Esophagus squamous epithelium (tissue), 5 donors: ENCODE results near the gene STEAP3. TPM values are rescaled to one million over a fixed set of nuclear protein-coding genes. Genes with fewer than 3 reads are reported as not detected.
A peak's percentile ranks its signal among the peaks of the same experiment; 100 is the strongest.

Source experiments
- DNase-seq: peaks from one replicate; lab custom pipeline; 2025; lab: John Stamatoyannopoulos, UW
- H3K27ac ChIP-seq, 4 donors: fragments of 200-600 bp; sonication (generic); one replicate each; pipeline ENCODE4 v1.5.1; 2016 to 2019; ENCODE audit warnings: mild to moderate bottlenecking in 1 of 4
- H3K27me3 ChIP-seq, 4 donors: fragments of 200-600 bp; sonication (generic); 1 replicate in 3 of 4; 2 replicates in 1 of 4; pipeline versions ENCODE4 v1.5.1 to v1.6.0; 2017 to 2021; ENCODE audit warnings: antibody characterized with exemption in 1 of 4
- H3K36me3 ChIP-seq, 3 donors: fragments of 200-600 bp; sonication (generic); one replicate each; pipeline ENCODE4 v1.5.1; 2016 to 2019
- H3K4me1 ChIP-seq, 3 donors: fragments of 200-600 bp; sonication (generic); one replicate each; pipeline ENCODE4 v1.5.1; 2017 to 2019
- H3K4me3 ChIP-seq, 4 donors: fragments of 200-600 bp; sonication (generic); 1 replicate in 3 of 4; 2 replicates in 1 of 4; pipeline ENCODE4 v1.5.1; 2016 to 2019; ENCODE audit warnings: mild to moderate bottlenecking in 2 of 4, moderate library complexity in 1 of 4
- H3K9me3 ChIP-seq, 3 donors: fragments of 200-600 bp; sonication (generic); one replicate each; pipeline ENCODE4 v1.5.1; 2016 to 2019
- CTCF ChIP-seq, 6 experiments: fragments of 450-650 bp in 4 of 6; fragments of 200-600 bp in 2 of 6; sonication (generic) in 2 of 6; IDR thresholded peaks; one replicate each; pipeline ENCODE4 v1.5.1; 2016 to 2019; ENCODE audit warnings: antibody characterized with exemption in 6 of 6, mild to moderate bottlenecking in 4 of 6, moderate library complexity in 4 of 6
- POLR2A ChIP-seq, 4 donors: fragments of 450-650 bp; IDR thresholded peaks; one replicate each; pipeline ENCODE4 v1.6.1; 2017; ENCODE audit warnings: antibody characterized with exemption in 4 of 4, mild to moderate bottlenecking in 4 of 4, moderate library complexity in 3 of 4
- WGBS, 2 donors: methylation state at CpG; one replicate each; pipeline ENCODE4 v1.1.5; 2018; 5-methylcytosine and 5-hydroxymethylcytosine counted together
- intact Hi-C: fragments of 100-400 bp; cut with DNase I; formaldehyde crosslinking; loops from one replicate; pipeline ENCODE4 v1.15.0; 2022
- total RNA-seq, 4 donors: library from RNA; depleted of rRNA; stranded (reverse); fragments of >200 nt; gene quantifications; one replicate each; pipeline ENCODE4 v1.1.0, GENCODE V29; 2016
- donor health status: DM: yes; HTN: yes; CAD: no.

Gene STEAP3
- total RNA-seq, 4 donors from 2014 or later = 18.1 to 28.8 (median 25.7) TPM

- H3K4me3 ChIP-seq = no peak overlapping the region
- no peak overlapping the region for H3K27ac ChIP-seq
- H3K9me3 ChIP-seq = no peaks in the 10 kb centered on the region
- DNase-seq = no peak
- H3K36me3 ChIP-seq = peaks cover 0 to 8% (median 0%) of the 10 kb centered on the region in 3 donors
- H3K4me1 ChIP-seq = peaks cover 0 to 17% (median 0%) of the 10 kb centered on the region in 3 donors
- H3K27me3 ChIP-seq = no peaks in the 10 kb centered on the region
- TF ChIP-seq POLR2A (IDR thresholded peaks at IDR 0.05) = no peak
- TF ChIP-seq CTCF (IDR thresholded peaks at IDR 0.05) = no peak
- intact Hi-C loops = no loop called here
- 81 to 92% methylated on average over 10 of the region's 10 CpGs for WGBS, 2 donors
These were observed 72.2 kb downstream of the STEAP3 start for GRCh38 chr2:119295688-119296375.

- intact Hi-C loops = no loop called here
- H3K4me3 ChIP-seq = no peak overlapping the region
- no peaks in the 10 kb centered on the region for H3K9me3 ChIP-seq
- H3K4me1 ChIP-seq = peaks cover 0 to 5% (median 0%) of the 10 kb centered on the region in 3 donors
- no peaks in the 10 kb centered on the region for H3K27me3 ChIP-seq
- TF ChIP-seq POLR2A (IDR thresholded peaks at IDR 0.05) (no peak), CTCF (IDR thresholded peaks at IDR 0.05) (no peak)
- H3K27ac ChIP-seq = no peak overlapping the region
- H3K36me3 ChIP-seq = no peaks in the 10 kb centered on the region
- no peak for DNase-seq
- 91 to 92% methylated on average over 4 to 6 of the region's 6 CpGs for WGBS, 2 donors
These were observed 77.8 kb downstream of the STEAP3 start for GRCh38 chr2:119301413-119301812.

DNA sequence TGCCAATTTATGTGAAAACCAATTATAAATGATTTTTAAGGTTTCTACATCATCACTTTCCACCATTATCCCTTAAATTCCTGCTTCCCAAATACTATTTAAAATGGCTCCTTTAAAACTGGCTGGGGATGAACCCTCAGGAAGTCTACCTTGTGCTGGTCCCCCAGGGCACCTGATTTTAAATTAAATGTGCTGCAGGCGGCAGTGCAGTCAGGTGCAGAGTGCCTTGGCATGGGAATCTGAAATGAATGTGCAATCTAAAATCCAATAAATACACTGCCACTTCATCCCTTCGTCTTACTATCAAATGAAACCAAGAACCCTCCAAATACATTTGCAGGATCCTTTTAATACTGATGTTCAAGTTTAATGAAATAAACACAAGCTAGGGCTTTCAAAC is 81.2 kb downstream of the STEAP3 start:
- 74 to 80% methylated on average over 2 of the region's 2 CpGs for WGBS, 2 donors
- intact Hi-C loops = no loop called here
- Histone ChIP-seq H3K36me3 (no peaks in the 10 kb centered on the region), H3K4me3 (no peak overlapping the region), H3K27me3 (no peaks in the 10 kb centered on the region), H3K9me3 (no peaks in the 10 kb centered on the region), H3K4me1 (peaks cover 0 to 5% (median 0%) of the 10 kb centered on the region in 3 donors), H3K27ac (no peak overlapping the region)
- TF ChIP-seq CTCF (IDR thresholded peaks at IDR 0.05) (no peak), POLR2A (IDR thresholded peaks at IDR 0.05) (no peak)
- DNase-seq = no peak

- no peak for TF ChIP-seq POLR2A (IDR thresholded peaks at IDR 0.05)
- TF ChIP-seq CTCF (IDR thresholded peaks at IDR 0.05) = no peak
- no peak overlapping the region for H3K27ac ChIP-seq
- H3K4me1 ChIP-seq = peaks cover 0 to 5% (median 0%) of the 10 kb centered on the region in 3 donors
- H3K36me3 ChIP-seq = no peaks in the 10 kb centered on the region
- intact Hi-C loops = no loop called here
- peak overlapping the region in 1 of 4 donors; percentile 13 for H3K4me3 ChIP-seq
- H3K27me3 ChIP-seq = no peaks in the 10 kb centered on the region
- H3K9me3 ChIP-seq = no peaks in the 10 kb centered on the region
- whole genome bisulfite sequencing, 2 donors = 66 to 72% methylated on average over 12 of the region's 12 CpGs
- no peak for DNase-seq
These were observed 82.0 kb downstream of the STEAP3 start for GRCh38 chr2:119305497-119306195.

GRCh38 chr2:119306196-119306590 is 82.6 kb downstream of the STEAP3 start:
- peaks cover 0 to 5% (median 0%) of the 10 kb centered on the region in 3 donors for H3K4me1 ChIP-seq
- WGBS, 2 donors = 38 to 73% methylated on average over 10 of the region's 10 CpGs
- peak overlapping the region in 1 of 4 donors; percentile 13 for H3K4me3 ChIP-seq
- intact Hi-C loops = no loop called here
- H3K36me3 ChIP-seq = peaks cover 0 to under 1% (median 0%) of the 10 kb centered on the region in 3 donors
- no peaks in the 10 kb centered on the region for H3K9me3 ChIP-seq
- no peaks in the 10 kb centered on the region for H3K27me3 ChIP-seq
- no peak overlapping the region for H3K27ac ChIP-seq
- TF ChIP-seq POLR2A (IDR thresholded peaks at IDR 0.05) (no peak), CTCF (IDR thresholded peaks at IDR 0.05) (no peak)
- DNase-seq = no peak
